NCI-H510A (cell line): ENCODE measurements around the gene APLP2.

ENCODE experiments used
- DNase-seq: peaks from one replicate; lab custom pipeline; 2025; lab: John Stamatoyannopoulos, UW

APLP2 gene

GRCh38 chr11:130118636-130119387 lies 49.1 kb downstream of the APLP2 start:
- DNase-seq, result no peak

DNA sequence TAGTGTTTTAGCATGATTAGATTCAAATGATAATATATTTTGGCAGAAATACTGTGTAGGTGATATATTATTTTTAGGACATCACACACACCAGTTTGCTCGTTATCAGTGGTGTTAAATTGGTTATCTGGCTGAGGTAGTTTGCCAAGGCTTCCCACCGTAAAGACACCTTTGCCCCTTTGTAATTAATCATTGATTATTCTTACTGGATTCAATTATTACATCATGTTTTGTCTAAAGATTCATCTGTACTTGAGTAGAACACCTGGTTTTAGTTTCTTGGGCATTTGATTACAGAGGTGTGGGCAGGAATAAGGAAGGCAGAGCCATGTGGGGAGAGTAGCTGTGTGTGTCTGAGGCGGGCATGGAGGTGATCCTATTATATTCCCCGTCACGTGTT lies 50.4 kb downstream of the APLP2 start:
- no peak for DNase-seq

GRCh38 chr11:130121445-130121978 lies 51.8 kb downstream of the APLP2 start:
- DNase-seq, result no peak

- no peak for DNase-seq
These were observed 52.5 kb downstream of the APLP2 start for GRCh38 chr11:130122141-130122575.

DNA sequence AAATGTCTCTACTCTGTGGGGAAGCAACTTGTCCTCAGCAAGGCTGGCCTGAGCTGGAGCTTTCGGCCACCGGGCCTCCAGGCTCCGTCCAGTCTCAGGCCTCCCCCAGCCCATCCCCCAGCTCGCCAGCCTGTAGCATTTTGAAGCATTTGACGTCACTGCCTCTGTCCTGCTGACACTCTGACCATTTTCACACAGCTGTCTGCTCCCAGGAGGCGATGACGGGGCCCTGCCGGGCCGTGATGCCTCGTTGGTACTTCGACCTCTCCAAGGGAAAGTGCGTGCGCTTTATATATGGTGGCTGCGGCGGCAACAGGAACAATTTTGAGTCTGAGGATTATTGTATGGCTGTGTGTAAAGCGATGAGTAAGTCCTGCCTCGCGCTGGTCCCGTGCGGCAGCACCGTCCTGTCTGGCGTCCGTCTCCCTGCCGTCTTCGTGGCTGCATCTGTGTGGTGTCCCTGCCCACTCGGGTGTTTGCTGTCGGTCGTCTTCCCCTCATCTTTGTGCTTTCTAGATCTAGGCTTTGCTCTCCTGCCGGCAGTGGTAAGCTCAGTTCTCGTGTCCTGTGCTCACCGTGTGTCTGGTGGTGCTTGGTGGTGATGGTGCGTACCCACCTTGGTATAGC lies 53.8 kb downstream of the APLP2 start:
- DNase-seq, result no peak

DNA sequence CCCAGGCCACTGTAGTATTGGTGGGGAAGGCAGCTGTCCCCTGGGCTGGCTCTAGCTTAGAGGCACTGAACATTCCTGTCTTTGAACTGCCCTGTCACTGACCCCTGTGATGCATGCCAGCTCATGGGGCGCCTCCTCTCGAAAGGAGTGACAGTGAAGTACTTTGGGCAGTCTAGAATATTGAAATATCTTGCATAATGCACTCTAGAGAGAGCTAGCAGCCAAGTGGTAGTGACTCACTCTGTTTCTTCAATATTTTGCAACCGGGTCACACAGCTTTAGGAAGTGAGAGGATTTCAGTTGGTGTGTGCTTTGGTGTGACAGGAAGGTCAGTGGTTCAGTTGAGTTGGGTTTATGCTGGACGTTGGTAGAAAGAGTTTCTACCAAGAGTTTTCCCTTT lies 54.4 kb downstream of the APLP2 start:
- DNase-seq, result no peak

GRCh38 chr11:130125638-130126037 lies 55.9 kb downstream of the APLP2 start:
- DNase-seq, result no peak

DNA sequence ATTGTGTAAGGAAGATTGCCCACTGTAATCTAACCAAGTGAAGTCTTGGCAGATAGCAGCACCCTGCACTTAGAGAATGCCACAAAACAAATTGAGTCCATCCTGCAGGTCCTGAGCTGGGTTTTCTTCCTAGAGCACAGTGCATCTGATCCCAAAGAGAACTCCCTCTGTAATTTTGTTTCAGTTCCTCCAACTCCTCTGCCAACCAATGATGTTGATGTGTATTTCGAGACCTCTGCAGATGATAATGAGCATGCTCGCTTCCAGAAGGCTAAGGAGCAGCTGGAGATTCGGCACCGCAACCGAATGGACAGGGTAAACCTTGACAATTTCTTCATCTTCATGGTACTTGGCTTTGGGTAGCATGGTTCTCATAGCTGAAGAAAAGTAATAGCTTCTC lies 56.8 kb downstream of the APLP2 start:
- DNase-seq, result no peak

GRCh38 chr11:130127509-130127908 lies 57.8 kb downstream of the APLP2 start:
- no peak for DNase-seq

GRCh38 chr11:130128626-130129025 lies 58.9 kb downstream of the APLP2 start:
- no peak for DNase-seq

DNA sequence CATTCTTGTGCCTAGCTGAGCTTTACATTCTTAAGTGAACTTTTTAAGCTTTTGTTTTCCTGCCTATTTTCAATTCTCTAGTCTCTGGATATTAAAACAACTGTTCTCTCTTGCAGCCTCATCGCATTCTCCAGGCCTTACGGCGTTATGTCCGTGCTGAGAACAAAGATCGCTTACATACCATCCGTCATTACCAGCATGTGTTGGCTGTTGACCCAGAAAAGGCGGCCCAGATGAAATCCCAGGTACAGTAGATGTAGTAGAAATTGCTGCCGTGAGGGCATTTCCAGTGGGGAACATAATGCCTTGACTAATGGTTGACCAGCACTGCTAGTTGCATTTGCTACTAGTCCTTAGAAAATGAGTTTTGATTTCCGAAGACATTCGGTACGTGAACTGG lies 60.2 kb downstream of the APLP2 start:
- no peak for DNase-seq

DNA sequence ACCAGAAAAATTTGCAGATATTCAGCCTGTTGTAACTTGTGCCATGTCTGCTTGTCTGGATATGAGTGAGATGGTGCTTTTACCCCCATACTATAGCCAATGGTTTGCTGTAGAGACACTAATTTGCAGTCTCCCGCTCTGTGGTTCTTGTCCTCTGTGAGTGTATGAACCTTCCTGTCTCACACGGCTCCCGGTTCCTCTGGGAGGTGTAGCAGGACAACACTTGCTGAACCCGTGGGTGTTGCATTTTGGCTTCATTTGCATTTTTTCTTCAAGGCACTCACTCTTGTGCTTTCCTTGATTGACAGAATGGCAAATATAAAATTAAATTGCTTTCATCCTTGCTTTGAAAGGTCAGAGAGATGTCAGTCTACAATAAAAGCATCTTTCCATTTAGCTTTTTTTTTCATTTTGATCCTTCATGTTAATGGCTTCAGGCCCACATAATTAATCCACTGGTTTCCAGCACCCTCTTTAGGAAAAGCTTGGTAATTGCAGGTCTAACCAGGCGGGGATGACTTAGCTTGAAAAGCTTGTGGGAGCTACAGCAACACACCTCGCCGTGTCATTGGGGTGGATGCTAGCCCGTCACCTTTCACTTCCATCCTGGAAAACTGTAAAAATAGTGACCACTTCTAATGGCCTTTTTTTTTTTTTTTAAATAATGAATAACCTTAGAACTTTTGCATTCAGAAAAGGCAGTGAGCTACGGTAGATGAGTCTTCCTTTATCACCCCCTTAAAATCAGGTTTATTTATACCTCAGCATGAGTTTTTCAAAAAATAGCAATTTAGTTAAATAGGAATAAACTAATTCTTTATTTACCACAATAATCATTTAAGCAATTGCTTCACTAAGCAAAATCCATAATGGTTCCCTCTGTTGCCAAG lies 62.5 kb downstream of the APLP2 start:
- DNase-seq, result no peak

DNA sequence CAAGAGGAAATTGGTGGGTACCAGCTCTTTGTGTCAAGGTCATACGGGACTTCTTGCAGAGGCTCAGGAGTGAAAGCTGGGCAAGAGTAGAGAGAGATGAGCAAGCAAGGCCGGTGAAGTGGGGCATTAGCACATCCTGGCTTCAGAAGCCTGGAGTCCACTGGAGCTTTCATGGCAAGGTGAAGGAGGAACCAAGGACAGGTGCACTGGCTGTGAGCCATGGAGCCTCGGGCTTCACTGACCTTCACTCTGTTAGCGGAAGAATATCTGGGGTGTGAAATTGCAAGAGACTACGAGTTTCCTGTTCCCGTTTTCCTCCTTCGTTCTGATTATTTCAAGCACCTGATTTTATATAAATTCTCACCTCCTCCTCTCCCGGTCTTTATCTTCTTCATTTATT lies 64.0 kb downstream of the APLP2 start:
- no peak for DNase-seq

- DNase-seq, result no peak
These were observed 66.4 kb downstream of the APLP2 start for GRCh38 chr11:130136107-130136506.

DNA sequence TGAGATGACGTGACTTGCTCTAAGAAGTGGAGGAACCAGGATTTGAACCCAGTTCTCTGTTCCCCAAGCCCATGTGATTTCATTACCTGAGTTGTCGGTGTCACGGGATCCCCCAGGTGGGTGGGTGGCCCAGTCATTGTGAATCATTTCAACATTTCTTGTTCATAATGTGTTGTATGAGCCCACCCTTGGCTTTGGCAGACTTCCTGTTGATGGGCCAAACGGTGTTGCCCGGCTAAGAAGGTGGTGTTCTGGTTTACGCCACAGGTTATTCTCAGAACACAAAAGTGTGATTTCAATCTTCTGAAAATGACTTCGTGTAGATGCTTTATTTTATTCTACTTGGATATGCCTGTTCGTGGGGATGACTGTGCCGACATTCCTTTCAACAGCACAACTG lies 68.3 kb downstream of the APLP2 start:
- no peak for DNase-seq

- no peak for DNase-seq
These were observed 69.7 kb downstream of the APLP2 start for GRCh38 chr11:130139401-130139800.

DNA sequence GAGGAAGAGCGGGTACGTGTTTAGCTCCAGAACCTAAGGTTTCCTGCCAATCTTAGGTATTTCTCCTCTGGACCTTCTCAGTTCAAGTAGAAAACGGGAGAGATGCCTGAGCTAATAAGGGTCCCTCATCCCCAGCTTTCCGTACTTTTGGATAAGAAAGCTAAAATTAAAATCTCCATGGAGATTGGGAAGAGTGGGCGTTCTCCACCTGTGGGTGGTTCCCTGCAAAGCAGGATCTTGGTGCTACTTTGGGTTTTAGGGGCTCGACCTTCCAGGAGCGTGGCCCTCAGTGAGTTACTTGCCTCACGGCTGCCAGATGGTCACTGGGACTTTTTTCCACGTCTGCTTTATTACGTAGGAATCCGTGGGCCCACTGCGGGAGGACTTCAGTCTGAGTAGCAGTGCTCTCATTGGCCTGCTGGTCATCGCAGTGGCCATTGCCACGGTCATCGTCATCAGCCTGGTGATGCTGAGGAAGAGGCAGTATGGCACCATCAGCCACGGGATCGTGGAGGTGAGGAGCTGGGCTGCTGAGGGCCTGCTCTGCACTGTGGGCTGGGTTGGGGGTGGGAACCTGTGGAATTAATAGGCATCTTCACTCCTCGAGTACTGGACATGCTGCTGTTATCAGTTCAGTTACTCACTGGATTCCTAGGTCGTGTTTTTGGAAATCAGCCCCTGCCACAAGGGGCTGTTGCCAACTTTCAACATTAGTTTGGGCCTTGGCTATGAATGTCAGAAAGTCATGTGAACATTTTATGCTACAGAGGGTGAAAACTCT lies 72.1 kb downstream of the APLP2 start:
- DNase-seq, result no peak

- no peak for DNase-seq
These were observed 74.4 kb downstream of the APLP2 start for GRCh38 chr11:130144141-130144540.

GRCh38 chr11:130144861-130145281 lies 75.2 kb downstream of the APLP2 start:
- DNase-seq, result no peak

DNA sequence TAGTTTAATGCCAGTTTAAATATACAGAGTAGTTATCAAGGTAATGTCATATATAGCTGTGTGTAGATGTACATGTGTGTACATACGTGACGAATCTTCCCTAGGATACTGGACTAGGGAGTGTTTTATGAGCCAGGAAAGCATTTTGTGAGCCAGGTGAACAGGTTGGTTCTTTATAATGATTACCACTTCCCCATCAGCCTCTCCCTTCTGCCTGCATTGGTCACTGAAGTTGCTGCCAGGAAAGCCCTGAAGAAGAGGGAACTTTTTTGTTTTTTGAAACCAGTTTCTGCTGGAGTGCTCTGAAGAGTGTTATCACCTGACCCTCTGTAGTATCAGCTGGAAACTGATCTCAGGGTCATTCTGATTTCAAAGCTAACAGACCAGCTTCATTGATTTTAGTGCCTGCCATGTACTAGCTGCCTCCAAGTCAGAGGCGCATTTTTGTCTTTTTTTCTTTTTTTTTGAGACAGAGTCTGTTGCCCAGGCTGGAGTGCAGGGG lies 75.7 kb downstream of the APLP2 start:
- no peak for DNase-seq

GRCh38 chr11:130145975-130146776 lies 76.5 kb downstream of the APLP2 start:
- DNase-seq, result peak; percentile 86
